GM21367 (cell line): Measurements from ENCODE around the gene DEAF1.
"Not testable (repeated sequence)": the region's sequence is repeated elsewhere in the genome, so short reads cannot be mapped to it uniquely, and the experiment has no call there.

Experiments used
- ATAC-seq: cut with Tn5 transposase; IDR thresholded peaks from one replicate; pipeline ENCODE4 v1.9.1; 2021; ENCODE audit not compliant: unreplicated experiment

The DEAF1 gene

GRCh38 chr11:653136-653535 lies 41.9 kb downstream of the DEAF1 start:
- not testable (repeated sequence) for ATAC-seq

GRCh38 chr11:650482-650881 lies 44.5 kb downstream of the DEAF1 start:
- no peak for ATAC-seq

GRCh38 chr11:647672-648158 lies 47.3 kb downstream of the DEAF1 start:
- not testable (repeated sequence) for ATAC-seq

GRCh38 chr11:646214-646613 lies 48.8 kb downstream of the DEAF1 start:
- no peak for ATAC-seq

- ATAC-seq, result no peak
Observed at GRCh38 chr11:645536-645935, 49.5 kb downstream of the DEAF1 start.

GRCh38 chr11:643849-644738 lies 50.9 kb downstream of the DEAF1 start:
- ATAC-seq, result no peak

GRCh38 chr11:643366-643765 lies 51.7 kb downstream of the DEAF1 start:
- no peak for ATAC-seq

- ATAC-seq, result no peak
Observed at GRCh38 chr11:641806-642370, 53.1 kb downstream of the DEAF1 start.

- no peak for ATAC-seq
Observed at GRCh38 chr11:640021-640706, 54.9 kb downstream of the DEAF1 start.

GRCh38 chr11:639332-639955 lies 55.6 kb downstream of the DEAF1 start:
- ATAC-seq, result no peak

- no peak for ATAC-seq
Observed at GRCh38 chr11:638631-639331, 56.2 kb downstream of the DEAF1 start.

GRCh38 chr11:637593-638521 lies 57.2 kb downstream of the DEAF1 start:
- ATAC-seq, result no peak

- ATAC-seq, result no peak
Observed at GRCh38 chr11:637333-637592, 57.8 kb downstream of the DEAF1 start.

- ATAC-seq, result no peak
Observed at GRCh38 chr11:636511-637332, 58.3 kb downstream of the DEAF1 start, which contains the start of gene DRD4. TSS of gene DRD4 (plus strand) at chr11:637269. CDS start at chr11:637305, 36 bp downstream.

- no peak for ATAC-seq
Observed at GRCh38 chr11:635945-636510, 59.0 kb downstream of the DEAF1 start.

- ATAC-seq, result no peak
Observed at GRCh38 chr11:630871-631270, 64.2 kb downstream of the DEAF1 start.

GRCh38 chr11:629237-629583 lies 65.8 kb downstream of the DEAF1 start:
- ATAC-seq, result no peak

GRCh38 chr11:628056-628455 lies 67.0 kb downstream of the DEAF1 start:
- ATAC-seq, result no peak

GRCh38 chr11:627308-627576 lies 67.8 kb downstream of the DEAF1 start:
- no peak for ATAC-seq
